Hepatocyte (in vitro differentiated cells): Measurements from ENCODE around the gene RNASE4. TPM values are rescaled to one million over a fixed set of nuclear protein-coding genes. Genes with fewer than 3 reads are reported as not detected.
"Not testable (repeated sequence)": the region's sequence is repeated elsewhere in the genome, so short reads cannot be mapped to it uniquely, and the experiment has no call there.

Source experiments
- DNase-seq: peaks from one replicate; pipeline ENCODE4 v3.0.0-alpha.2; 2016; ENCODE audit warnings: low spot score
- H2AFZ ChIP-seq: fragments of 200-600 bp; sonication (generic); 2 replicates; pipeline ENCODE4 v1.6.0; 2016; ENCODE audit warnings: antibody characterized with exemption, mild to moderate bottlenecking
- H3K27ac ChIP-seq: fragments of 200-600 bp; sonication (generic); 2 replicates; pipeline ENCODE4 v1.5.1; 2016; ENCODE audit warnings: mild to moderate bottlenecking
- H3K27me3 ChIP-seq: fragments of 200-600 bp; sonication (generic); 2 replicates; pipeline ENCODE4 v1.6.1; 2016
- H3K36me3 ChIP-seq: fragments of 200-600 bp; sonication (generic); replicated peaks from 2 replicates; pipeline ENCODE4 v1.5.1; 2016; ENCODE audit warnings: low read depth; ENCODE audit not compliant: insufficient read depth
- H3K4me1 ChIP-seq: fragments of 200-600 bp; sonication (generic); 2 replicates; pipeline ENCODE4 v1.5.1; 2016; ENCODE audit warnings: mild to moderate bottlenecking, moderate library complexity; ENCODE audit not compliant: insufficient read depth
- H3K4me2 ChIP-seq: fragments of 200-600 bp; sonication (generic); 2 replicates; pipeline ENCODE4 v1.6.0; 2016
- H3K4me3 ChIP-seq: fragments of 200-600 bp; sonication (generic); 2 replicates; pipeline ENCODE4 v1.5.1; 2016; ENCODE audit warnings: mild to moderate bottlenecking
- H3K79me2 ChIP-seq: fragments of 200-600 bp; sonication (generic); 2 replicates; pipeline ENCODE4 v1.6.0; 2017; ENCODE audit warnings: mild to moderate bottlenecking
- H3K9me2 ChIP-seq: fragments of 200-600 bp; sonication (generic); replicated peaks from 2 replicates; pipeline ENCODE4 v1.6.0; 2017; ENCODE audit warnings: mild to moderate bottlenecking; ENCODE audit not compliant: insufficient read depth
- H3K9me3 ChIP-seq: fragments of 200-600 bp; sonication (generic); 2 replicates; pipeline ENCODE4 v1.5.1; 2016; ENCODE audit warnings: low read depth, mild to moderate bottlenecking
- H4K20me1 ChIP-seq: fragments of 200-600 bp; sonication (generic); 2 replicates; pipeline ENCODE4 v1.6.0; 2016; ENCODE audit warnings: mild to moderate bottlenecking; ENCODE audit not compliant: insufficient read depth, poor library complexity, severe bottlenecking
- CTCF ChIP-seq: fragments of 200-600 bp; sonication (generic); IDR thresholded peaks from 2 replicates; pipeline ENCODE4 v1.5.1; 2016; ENCODE audit warnings: antibody characterized with exemption, mild to moderate bottlenecking; ENCODE audit not compliant: poor library complexity
- EZH2 ChIP-seq: fragments of 200-600 bp; sonication (generic); IDR thresholded peaks from 2 replicates; pipeline ENCODE4 v1.6.1; 2016; ENCODE audit warnings: antibody characterized with exemption, mild to moderate bottlenecking, borderline replicate concordance
- EZH2phosphoT487 ChIP-seq: fragments of 200-600 bp; sonication (generic); IDR thresholded peaks from one replicate; pipeline ENCODE4 v1.6.1; 2018; ENCODE audit warnings: antibody characterized with exemption, mild to moderate bottlenecking, low read depth, moderate library complexity; ENCODE audit not compliant: unreplicated experiment, severe bottlenecking
- WGBS: methylation state at CpG from one replicate; pipeline ENCODE4 v1.1.6; 2016; ENCODE audit warnings: low lambda C conversion rate; ENCODE audit errors: missing lambda C conversion rate; 5-methylcytosine and 5-hydroxymethylcytosine counted together
- polyA plus RNA-seq: library from polyadenylated mRNA; unstranded; fragments of >200 nt; fragmentation: Nextera tagmentation; extraction: Ambion mirVana; gene quantifications from 2 replicates; pipeline ENCODE4 v1.2.1, GENCODE V29; 2016
- total RNA-seq: library from RNA; depleted of rRNA; stranded (reverse); fragments of >200 nt; gene quantifications from 2 replicates; pipeline ENCODE4 v1.2.3, GENCODE V29; 2014

The RNASE4 gene
- total and polyA plus RNA-seq, 2 experiments from 2014 or later: 44.5 to 96.2 TPM

- Histone ChIP-seq H3K9me2 (no peaks in the 10 kb centered on the region), H2AFZ (no peak overlapping the region), H4K20me1 (no peaks in the 10 kb centered on the region), H3K4me1 (peaks cover 7% of the 10 kb centered on the region), H3K79me2 (no peaks in the 10 kb centered on the region), H3K4me2 (no peak overlapping the region), H3K4me3 (no peak overlapping the region), H3K27me3 (no peaks in the 10 kb centered on the region), H3K27ac (no peak overlapping the region), H3K36me3 (no peaks in the 10 kb centered on the region), H3K9me3 (no peaks in the 10 kb centered on the region)
- 95% methylated on average over 12 of the region's 12 CpGs for WGBS
- DNase-seq: no peak
- no peak for TF ChIP-seq EZH2
- no peak for TF ChIP-seq EZH2phosphoT487
- TF ChIP-seq CTCF: no peak
These were observed 37.7 kb downstream of the RNASE4 start for GRCh38 chr14:20722016-20722415.

DNA sequence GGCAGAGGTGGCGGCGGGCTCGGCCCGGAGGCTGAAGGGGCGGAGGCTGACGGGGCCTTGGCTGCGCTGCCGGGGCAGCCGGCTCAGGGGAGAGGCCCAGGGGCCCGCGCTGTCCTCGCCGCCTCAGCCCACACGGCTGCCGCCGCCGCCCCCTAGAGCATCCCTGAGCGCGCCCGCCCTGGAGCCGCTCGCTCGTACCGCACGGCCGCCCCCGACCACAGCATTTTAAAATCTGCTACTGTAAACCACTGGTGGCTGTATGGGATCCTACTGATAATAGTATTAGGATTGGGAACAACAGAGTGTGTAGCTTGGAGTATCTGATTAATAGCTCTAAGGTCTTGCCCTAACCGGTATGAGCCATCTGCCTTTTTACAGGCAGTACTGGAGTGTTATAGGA lies 39.1 kb downstream of the RNASE4 start:
- WGBS: 90% methylated on average over 9 of the region's 28 CpGs
- no peak for DNase-seq
- no peak for TF ChIP-seq EZH2phosphoT487
- no peak for TF ChIP-seq EZH2
- no peak for TF ChIP-seq CTCF
- no peaks in the 10 kb centered on the region for H4K20me1 ChIP-seq
- no peak overlapping the region for H3K27ac ChIP-seq
- no peaks in the 10 kb centered on the region for H3K9me2 ChIP-seq
- no peaks in the 10 kb centered on the region for H3K9me3 ChIP-seq
- no peak overlapping the region for H3K4me3 ChIP-seq
- H3K4me1 ChIP-seq: peaks cover 7% of the 10 kb centered on the region
- H3K36me3 ChIP-seq: no peaks in the 10 kb centered on the region
- no peaks in the 10 kb centered on the region for H3K27me3 ChIP-seq
- H3K4me2 ChIP-seq: no peak overlapping the region
- H3K79me2 ChIP-seq: no peaks in the 10 kb centered on the region
- no peak overlapping the region for H2AFZ ChIP-seq

GRCh38 chr14:20726121-20726520 lies 41.8 kb downstream of the RNASE4 start:
- H3K27me3 ChIP-seq, H3K27ac ChIP-seq, H3K9me3 ChIP-seq, H3K4me2 ChIP-seq, H3K36me3 ChIP-seq, H2AFZ ChIP-seq, H3K4me3 ChIP-seq, H3K4me1 ChIP-seq, H3K79me2 ChIP-seq, H3K9me2 ChIP-seq, H4K20me1 ChIP-seq, DNase-seq: not testable (repeated sequence)
- 96% methylated on average over 3 of the region's 3 CpGs for WGBS

- H3K36me3 ChIP-seq: no peaks in the 10 kb centered on the region
- H3K27me3 ChIP-seq: no peaks in the 10 kb centered on the region
- no peaks in the 10 kb centered on the region for H4K20me1 ChIP-seq
- no peaks in the 10 kb centered on the region for H3K4me1 ChIP-seq
- no peaks in the 10 kb centered on the region for H3K79me2 ChIP-seq
- no peaks in the 10 kb centered on the region for H3K9me3 ChIP-seq
- WGBS: 47% methylated on average over 1 of the region's 1 CpG
- H3K4me2 ChIP-seq: no peak overlapping the region
- no peak overlapping the region for H3K4me3 ChIP-seq
- no peak overlapping the region for H3K27ac ChIP-seq
- TF ChIP-seq CTCF (no peak), EZH2phosphoT487 (no peak), EZH2 (no peak)
- no peak for DNase-seq
- H3K9me2 ChIP-seq: no peaks in the 10 kb centered on the region
- H2AFZ ChIP-seq: no peak overlapping the region
These were observed 42.2 kb downstream of the RNASE4 start for GRCh38 chr14:20726531-20726930.
